ENCODE data around the gene MVK. TPM values are rescaled to one million over a fixed set of nuclear protein-coding genes. Genes with fewer than 3 reads are reported as not detected.
A peak's percentile ranks its signal among the peaks of the same experiment; 100 is the strongest.

MVK gene
- total and polyA plus RNA-seq, 2 experiments from 2014 or later: 18.3 to 34.3 TPM

DNA sequence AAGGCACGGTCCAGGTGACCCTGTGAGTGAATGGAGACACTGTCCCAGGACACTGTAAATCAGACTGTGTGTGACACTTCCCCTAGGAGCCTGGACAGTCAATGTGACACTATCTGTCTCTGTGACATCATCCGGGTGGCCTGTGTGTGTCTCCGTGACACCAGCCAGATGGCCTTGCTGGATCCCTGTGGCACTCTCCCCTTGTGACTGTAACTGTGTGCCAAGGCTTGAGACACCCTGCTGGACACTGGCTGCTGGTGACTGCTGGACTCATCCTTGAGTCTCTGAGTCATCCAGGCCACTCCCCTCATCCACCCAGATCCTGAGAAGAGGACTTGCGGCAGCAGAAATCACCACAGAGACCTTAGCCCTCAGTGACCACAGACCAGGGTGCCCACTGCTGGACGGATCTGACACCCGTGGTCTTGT lies 51.6 kb downstream of the MVK start:
- no peaks in the 10 kb centered on the region for H3K36me3 ChIP-seq (replicated peaks; ENCODE audit: insufficient read depth, low read depth)
- TF ChIP-seq EZH2 (IDR thresholded peaks at IDR 0.05; ENCODE audit: borderline replicate concordance) (no peak), EZH2phosphoT487 (IDR thresholded peaks at IDR 0.05; ENCODE audit: low read depth, severe bottlenecking, unreplicated experiment) (no peak)
- TF ChIP-seq, protein P1, sequence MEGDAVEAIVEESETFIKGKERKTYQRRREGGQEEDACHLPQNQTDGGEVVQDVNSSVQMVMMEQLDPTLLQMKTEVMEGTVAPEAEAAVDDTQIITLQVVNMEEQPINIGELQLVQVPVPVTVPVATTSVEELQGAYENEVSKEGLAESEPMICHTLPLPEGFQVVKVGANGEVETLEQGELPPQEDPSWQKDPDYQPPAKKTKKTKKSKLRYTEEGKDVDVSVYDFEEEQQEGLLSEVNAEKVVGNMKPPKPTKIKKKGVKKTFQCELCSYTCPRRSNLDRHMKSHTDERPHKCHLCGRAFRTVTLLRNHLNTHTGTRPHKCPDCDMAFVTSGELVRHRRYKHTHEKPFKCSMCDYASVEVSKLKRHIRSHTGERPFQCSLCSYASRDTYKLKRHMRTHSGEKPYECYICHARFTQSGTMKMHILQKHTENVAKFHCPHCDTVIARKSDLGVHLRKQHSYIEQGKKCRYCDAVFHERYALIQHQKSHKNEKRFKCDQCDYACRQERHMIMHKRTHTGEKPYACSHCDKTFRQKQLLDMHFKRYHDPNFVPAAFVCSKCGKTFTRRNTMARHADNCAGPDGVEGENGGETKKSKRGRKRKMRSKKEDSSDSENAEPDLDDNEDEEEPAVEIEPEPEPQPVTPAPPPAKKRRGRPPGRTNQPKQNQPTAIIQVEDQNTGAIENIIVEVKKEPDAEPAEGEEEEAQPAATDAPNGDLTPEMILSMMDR (IDR thresholded peaks at IDR 0.05; ENCODE audit: poor library complexity): no peak
- H3K4me2 ChIP-seq: no peak overlapping the region
- H3K4me3 ChIP-seq: no peak overlapping the region
- H3K9me2 ChIP-seq (replicated peaks; ENCODE audit: insufficient read depth): no peaks in the 10 kb centered on the region
- no peaks in the 10 kb centered on the region for H4K20me1 ChIP-seq (ENCODE audit: insufficient read depth, poor library complexity, severe bottlenecking)
- peaks cover 4% of the 10 kb centered on the region for H3K27me3 ChIP-seq
- H2AFZ ChIP-seq: no peak overlapping the region
- H3K9me3 ChIP-seq (ENCODE audit: low read depth): no peaks in the 10 kb centered on the region
- H3K79me2 ChIP-seq: no peaks in the 10 kb centered on the region
- peak; percentile 44 for DNase-seq (ENCODE audit: low spot score)
- H3K27ac ChIP-seq: no peak overlapping the region
- peaks cover 4% of the 10 kb centered on the region for H3K4me1 ChIP-seq (ENCODE audit: insufficient read depth)
- 83% methylated on average over 6 of the region's 6 CpGs for WGBS (ENCODE audit: low lambda C conversion rate, missing lambda C conversion rate)

DNA sequence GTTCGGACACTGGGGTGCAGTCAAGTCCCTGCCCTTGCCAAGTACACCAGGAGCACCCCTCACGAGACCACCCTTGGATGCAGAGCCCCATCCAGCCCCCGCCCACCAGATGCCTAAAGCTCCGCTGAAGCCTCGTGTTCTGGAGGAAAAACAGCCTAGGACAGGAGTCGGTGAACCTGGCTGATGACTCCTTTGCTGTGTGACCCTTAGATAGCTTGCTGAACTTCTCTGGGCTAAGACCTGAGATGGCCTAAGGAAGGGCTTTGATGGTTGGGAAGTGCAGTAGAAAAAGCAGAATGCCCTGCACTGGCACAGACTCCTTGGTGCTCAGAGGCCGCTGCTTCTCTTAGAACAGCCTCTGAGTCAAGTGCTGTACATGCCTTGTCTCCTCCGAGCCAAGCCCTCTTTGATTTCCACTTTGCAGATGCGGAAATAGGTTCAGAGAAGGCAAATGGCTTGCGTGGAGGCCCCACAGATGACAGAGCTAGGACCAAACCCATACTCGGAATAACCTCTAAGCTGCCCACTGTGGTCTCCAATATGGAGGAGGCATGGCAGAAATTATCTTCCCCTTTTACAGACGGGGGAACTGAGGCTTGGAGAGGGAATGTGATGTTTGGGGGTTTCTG lies 52.3 kb downstream of the MVK start:
- no peaks in the 10 kb centered on the region for H3K9me3 ChIP-seq (ENCODE audit: low read depth)
- H3K4me3 ChIP-seq: no peak overlapping the region
- no peak overlapping the region for H2AFZ ChIP-seq
- H3K9me2 ChIP-seq (replicated peaks; ENCODE audit: insufficient read depth): no peaks in the 10 kb centered on the region
- TF ChIP-seq, protein P1 (IDR thresholded peaks at IDR 0.05; ENCODE audit: poor library complexity): no peak
- TF ChIP-seq EZH2phosphoT487 (IDR thresholded peaks at IDR 0.05; ENCODE audit: low read depth, severe bottlenecking, unreplicated experiment) (no peak), EZH2 (IDR thresholded peaks at IDR 0.05; ENCODE audit: borderline replicate concordance) (no peak)
- H3K79me2 ChIP-seq: no peaks in the 10 kb centered on the region
- peaks cover 2% of the 10 kb centered on the region for H3K27me3 ChIP-seq
- WGBS (ENCODE audit: low lambda C conversion rate, missing lambda C conversion rate): 85% methylated on average over 12 of the region's 12 CpGs
- H4K20me1 ChIP-seq (ENCODE audit: insufficient read depth, poor library complexity, severe bottlenecking): no peaks in the 10 kb centered on the region
- no peak overlapping the region for H3K27ac ChIP-seq
- no peak for DNase-seq (ENCODE audit: low spot score)
- no peak overlapping the region for H3K4me2 ChIP-seq
- peaks cover 4% of the 10 kb centered on the region for H3K4me1 ChIP-seq (ENCODE audit: insufficient read depth)
- H3K36me3 ChIP-seq (replicated peaks; ENCODE audit: insufficient read depth, low read depth): no peaks in the 10 kb centered on the region

DNA sequence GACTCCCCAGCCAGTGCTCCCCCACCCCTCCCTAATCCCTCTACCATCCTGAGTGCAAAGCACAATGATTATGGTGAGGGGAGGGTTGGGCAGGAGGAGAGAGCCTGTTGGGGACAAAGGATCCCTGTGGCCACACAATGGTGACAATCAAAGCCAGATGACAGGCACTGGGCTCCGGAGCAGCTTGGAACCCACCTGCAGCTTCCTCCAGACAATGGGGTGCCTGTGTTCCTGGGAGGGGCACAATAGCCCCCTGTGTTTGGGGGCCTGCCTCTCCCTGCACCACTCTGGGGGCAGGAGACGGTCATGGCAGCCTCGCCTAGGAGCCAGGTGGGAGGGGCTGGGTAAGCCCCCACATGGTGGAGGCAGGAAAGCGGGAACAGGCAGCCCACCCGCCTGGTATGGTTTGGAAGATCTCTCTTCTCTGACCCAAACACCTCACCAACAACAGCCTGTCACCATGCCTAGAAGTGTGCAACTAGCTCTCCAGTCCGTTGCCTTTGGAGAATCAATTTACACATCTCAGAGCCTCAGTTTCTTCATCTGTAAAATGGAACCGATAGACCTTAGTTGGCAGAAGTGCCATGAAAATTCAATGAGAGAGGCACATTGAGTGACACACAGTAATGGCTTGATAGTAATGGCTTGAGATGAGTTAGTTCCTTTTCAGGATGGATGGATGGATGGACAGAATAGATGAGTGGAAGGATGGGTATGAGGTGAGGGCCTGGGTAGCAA lies 53.0 kb downstream of the MVK start:
- Histone ChIP-seq H4K20me1 (ENCODE audit: insufficient read depth, poor library complexity, severe bottlenecking) (no peaks in the 10 kb centered on the region), H3K9me3 (ENCODE audit: low read depth) (no peaks in the 10 kb centered on the region), H3K79me2 (no peaks in the 10 kb centered on the region), H3K27ac (no peak overlapping the region), H3K36me3 (replicated peaks; ENCODE audit: insufficient read depth, low read depth) (no peaks in the 10 kb centered on the region), H3K4me2 (no peak overlapping the region), H2AFZ (no peak overlapping the region), H3K27me3 (no peaks in the 10 kb centered on the region), H3K9me2 (replicated peaks; ENCODE audit: insufficient read depth) (no peaks in the 10 kb centered on the region), H3K4me3 (no peak overlapping the region), H3K4me1 (ENCODE audit: insufficient read depth) (peaks cover 3% of the 10 kb centered on the region)
- no peak for DNase-seq (ENCODE audit: low spot score)
- TF ChIP-seq EZH2phosphoT487 (IDR thresholded peaks at IDR 0.05; ENCODE audit: low read depth, severe bottlenecking, unreplicated experiment): no peak
- TF ChIP-seq, protein P1 (IDR thresholded peaks at IDR 0.05; ENCODE audit: poor library complexity): no peak
- TF ChIP-seq EZH2 (IDR thresholded peaks at IDR 0.05; ENCODE audit: borderline replicate concordance): no peak
- WGBS (ENCODE audit: low lambda C conversion rate, missing lambda C conversion rate): 76% methylated on average over 7 of the region's 7 CpGs
